GM18502 (cell line): Measurements from ENCODE around the gene SMAD9.

ENCODE experiments used
- ATAC-seq: cut with Tn5 transposase; IDR thresholded peaks from one replicate; pipeline ENCODE4 v1.9.1; 2021; ENCODE audit warnings: mild to moderate bottlenecking; ENCODE audit not compliant: unreplicated experiment, poor library complexity

The SMAD9 gene

GRCh38 chr13:36870050-36870692 lies 49.9 kb downstream of the SMAD9 start:
- ATAC-seq: no peak

GRCh38 chr13:36866232-36866631 lies 53.8 kb downstream of the SMAD9 start:
- ATAC-seq: no peak

- ATAC-seq: no peak
These were observed 54.8 kb downstream of the SMAD9 start for GRCh38 chr13:36865265-36865664.

- ATAC-seq: no peak
These were observed 57.3 kb downstream of the SMAD9 start for GRCh38 chr13:36862722-36863121.

- no peak for ATAC-seq
These were observed 57.9 kb downstream of the SMAD9 start for GRCh38 chr13:36862002-36862685.

- no peak for ATAC-seq
These were observed 60.8 kb downstream of the SMAD9 start for GRCh38 chr13:36859259-36859658.

- peak; percentile 84 for ATAC-seq
These were observed 61.7 kb downstream of the SMAD9 start for GRCh38 chr13:36858290-36858689.

- no peak for ATAC-seq
These were observed 62.8 kb downstream of the SMAD9 start for GRCh38 chr13:36857253-36857652.

GRCh38 chr13:36850790-36851438 lies 69.1 kb downstream of the SMAD9 start:
- ATAC-seq: no peak

GRCh38 chr13:36848199-36848982 lies 71.6 kb downstream of the SMAD9 start:
- ATAC-seq: peak; percentile 71

- ATAC-seq: no peak
These were observed 72.4 kb downstream of the SMAD9 start for GRCh38 chr13:36847606-36848005.

- no peak for ATAC-seq
These were observed 78.6 kb downstream of the SMAD9 start for GRCh38 chr13:36841391-36841790.

- ATAC-seq: no peak
These were observed 79.3 kb downstream of the SMAD9 start for GRCh38 chr13:36840718-36841250.

GRCh38 chr13:36839981-36840380 lies 80.1 kb downstream of the SMAD9 start:
- no peak for ATAC-seq

- ATAC-seq: no peak
These were observed 80.8 kb downstream of the SMAD9 start for GRCh38 chr13:36839281-36839680.

- ATAC-seq: no peak
These were observed 82.5 kb downstream of the SMAD9 start for GRCh38 chr13:36837354-36838092.

GRCh38 chr13:36834299-36834698 lies 85.7 kb downstream of the SMAD9 start:
- no peak for ATAC-seq

- no peak for ATAC-seq
These were observed 88.7 kb downstream of the SMAD9 start for GRCh38 chr13:36831291-36831690.

- ATAC-seq: no peak
These were observed 90.3 kb downstream of the SMAD9 start for GRCh38 chr13:36829753-36830152.

GRCh38 chr13:36822785-36823184 lies 97.3 kb downstream of the SMAD9 start:
- no peak for ATAC-seq
